GM21515 (cell line): ENCODE results near the gene NLN.
"Not testable (repeated sequence)": the region's sequence is repeated elsewhere in the genome, so short reads cannot be mapped to it uniquely, and the experiment has no call there.

Experiments used
- ATAC-seq: cut with Tn5 transposase; IDR thresholded peaks from one replicate; pipeline ENCODE4 v1.9.1; 2021; ENCODE audit not compliant: unreplicated experiment

The NLN gene

DNA sequence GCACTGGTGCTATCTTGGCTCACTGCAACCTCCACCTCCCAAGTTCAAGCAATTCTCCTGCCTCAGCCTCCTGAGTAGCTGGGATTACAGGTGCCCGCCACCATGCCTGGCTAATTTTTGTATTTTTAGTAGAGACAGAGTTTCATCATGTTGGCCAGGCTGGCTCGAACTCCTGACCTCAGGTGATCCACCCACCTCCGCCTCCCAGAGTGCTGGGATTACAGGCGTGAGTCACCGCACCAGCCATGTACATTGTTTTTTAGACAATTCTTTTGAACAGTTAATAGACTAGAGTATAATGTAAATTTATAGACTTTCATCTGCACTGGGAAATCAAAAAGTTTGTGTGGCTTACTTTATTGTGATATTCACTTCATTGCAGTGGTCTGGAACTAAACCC lies 85.5 kb downstream of the NLN start:
- not testable (repeated sequence) for ATAC-seq

DNA sequence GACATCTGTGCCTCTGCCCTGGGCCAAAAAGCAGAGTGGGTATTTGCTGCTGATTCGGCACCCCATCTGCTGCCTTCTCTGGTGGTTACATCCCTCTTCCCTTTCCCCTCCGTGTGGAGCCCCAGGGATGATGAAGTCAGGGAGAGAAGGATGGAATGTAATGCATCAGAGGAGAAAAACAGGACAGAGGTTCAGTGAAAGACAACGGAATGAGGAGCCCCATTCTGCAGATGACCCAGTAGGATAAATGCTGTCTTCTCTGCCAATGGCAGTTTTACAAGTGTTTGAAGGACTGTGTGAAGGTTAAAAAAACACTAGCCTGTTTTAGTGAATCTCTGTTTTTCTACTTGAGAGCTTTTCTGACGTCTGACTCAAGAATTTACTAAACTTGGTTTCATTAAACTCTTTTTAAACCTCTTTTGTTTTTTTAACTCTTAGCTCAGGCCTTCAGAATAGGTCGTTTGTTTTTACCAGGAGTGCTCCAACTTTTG lies 86.3 kb downstream of the NLN start:
- no peak for ATAC-seq

GRCh38 chr5:65808818-65809217 lies 86.8 kb downstream of the NLN start:
- ATAC-seq = no peak

- no peak for ATAC-seq
These were observed 88.0 kb downstream of the NLN start for GRCh38 chr5:65809817-65810531.

DNA sequence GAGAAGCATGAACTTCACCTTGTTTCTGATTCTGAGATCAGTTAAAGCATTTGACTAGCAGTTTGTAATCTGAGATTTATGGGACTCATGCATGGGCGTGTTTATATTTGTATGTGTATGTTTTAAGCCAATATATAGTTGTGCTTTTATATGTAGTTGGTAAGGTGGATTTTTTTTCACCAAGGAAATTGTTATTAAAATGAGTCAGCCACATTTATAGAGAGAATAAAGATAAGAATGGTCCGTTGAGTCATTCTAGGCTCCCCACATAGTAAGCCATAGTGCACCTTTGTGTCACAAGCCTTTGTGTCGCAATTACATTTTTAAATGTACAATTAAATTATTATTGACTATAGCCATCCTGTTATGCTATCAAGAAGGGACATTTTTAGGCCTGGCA lies 89.0 kb downstream of the NLN start:
- ATAC-seq = no peak

GRCh38 chr5:65811885-65812284 lies 89.9 kb downstream of the NLN start:
- ATAC-seq = no peak

GRCh38 chr5:65812648-65813047 lies 90.6 kb downstream of the NLN start:
- ATAC-seq = no peak

GRCh38 chr5:65813174-65813573 lies 91.2 kb downstream of the NLN start:
- no peak for ATAC-seq

DNA sequence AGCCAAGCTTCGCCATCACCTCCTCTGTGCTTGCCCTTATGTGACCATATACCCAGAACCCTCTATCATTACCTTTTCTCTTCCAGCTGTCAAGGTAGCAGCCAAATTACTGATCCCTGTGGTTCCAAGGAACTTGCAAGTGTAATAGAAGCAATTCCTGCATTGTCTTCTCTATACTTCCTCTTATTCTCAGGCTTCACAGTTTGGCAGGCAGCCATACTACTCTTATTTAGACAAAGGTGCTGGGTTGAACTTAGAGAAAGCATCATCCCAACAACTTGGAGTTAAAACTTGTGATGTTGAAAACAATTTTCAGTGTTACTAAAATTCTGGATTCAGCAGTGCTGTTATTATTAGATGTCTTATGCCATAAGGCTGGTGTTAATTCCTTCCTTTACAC lies 93.2 kb downstream of the NLN start:
- no peak for ATAC-seq

- ATAC-seq = no peak
These were observed 94.7 kb downstream of the NLN start for GRCh38 chr5:65816729-65817128.

DNA sequence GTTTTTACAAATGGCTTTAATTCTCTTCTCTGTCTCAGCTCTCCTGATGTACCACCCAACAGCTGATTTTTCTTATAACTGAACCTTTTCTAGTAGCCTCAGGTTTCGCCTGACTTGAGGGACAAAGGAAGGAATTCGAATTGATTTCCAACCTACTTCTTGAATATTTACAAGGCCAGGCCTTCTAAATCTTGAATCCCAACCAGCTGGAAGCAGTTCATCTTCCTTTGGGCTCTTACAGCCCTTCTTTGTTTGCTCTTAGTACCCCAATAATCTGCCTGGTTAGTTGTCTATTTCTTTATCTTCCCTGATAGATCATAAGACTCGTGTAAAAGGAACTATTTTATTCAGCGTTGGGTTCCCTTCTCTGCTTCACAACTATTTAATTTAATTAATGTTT lies 95.9 kb downstream of the NLN start:
- no peak for ATAC-seq

GRCh38 chr5:65818592-65818991 lies 96.6 kb downstream of the NLN start:
- no peak for ATAC-seq

- no peak for ATAC-seq
These were observed 97.4 kb downstream of the NLN start for GRCh38 chr5:65819215-65819904.

GRCh38 chr5:65819905-65820240 lies 97.9 kb downstream of the NLN start:
- no peak for ATAC-seq

DNA sequence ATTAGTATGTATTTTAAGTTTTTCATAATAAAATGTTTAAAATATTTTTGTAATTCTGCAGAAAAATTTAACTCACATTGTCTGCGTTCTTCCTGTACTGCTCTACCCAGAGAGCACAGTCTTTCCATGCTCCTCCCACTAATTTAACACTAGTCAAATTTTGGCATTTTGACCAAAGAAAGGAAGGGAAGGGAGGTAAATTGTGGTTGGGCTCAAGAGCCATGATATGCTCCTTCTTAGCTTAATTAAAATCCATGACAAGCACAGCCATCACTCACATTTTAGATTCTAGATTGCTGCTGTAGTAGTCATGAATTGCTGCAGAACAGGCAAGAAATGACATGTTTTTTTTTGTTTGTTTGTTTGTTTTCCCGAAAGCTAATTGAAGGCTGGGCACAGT lies 98.4 kb downstream of the NLN start:
- no peak for ATAC-seq

- no peak for ATAC-seq
These were observed 100.0 kb downstream of the NLN start for GRCh38 chr5:65821966-65822365.

GRCh38 chr5:65822710-65823109 lies 100.7 kb downstream of the NLN start:
- ATAC-seq = no peak

DNA sequence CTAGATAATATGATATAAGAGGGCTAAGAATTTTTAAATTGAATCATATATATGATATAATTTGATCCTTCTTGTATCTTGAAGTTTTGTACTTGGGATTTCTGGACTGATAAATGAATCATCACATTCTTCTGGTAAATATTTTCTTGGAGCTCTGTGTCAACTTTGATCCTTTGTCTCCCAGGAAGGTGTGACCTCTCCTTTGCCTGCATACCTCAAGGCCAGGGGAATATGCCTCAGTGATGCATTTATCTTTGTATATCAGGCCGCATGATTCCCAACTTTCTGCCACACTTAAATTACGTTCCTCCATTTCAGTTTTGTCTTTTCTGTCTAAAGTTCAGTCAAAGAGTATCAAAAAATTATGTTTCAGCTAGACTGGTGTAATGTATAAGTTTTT lies 101.2 kb downstream of the NLN start:
- ATAC-seq = no peak

- no peak for ATAC-seq
These were observed 101.9 kb downstream of the NLN start for GRCh38 chr5:65823845-65824445.

- ATAC-seq = peak; percentile 61
These were observed 103.7 kb downstream of the NLN start for GRCh38 chr5:65825408-65826328.
